GM21786 (cell line): ENCODE data around the gene RB1.

Experiments
- ATAC-seq: cut with Tn5 transposase; IDR thresholded peaks from one replicate; pipeline ENCODE4 v1.9.1; 2021; ENCODE audit not compliant: unreplicated experiment

RB1 gene

DNA sequence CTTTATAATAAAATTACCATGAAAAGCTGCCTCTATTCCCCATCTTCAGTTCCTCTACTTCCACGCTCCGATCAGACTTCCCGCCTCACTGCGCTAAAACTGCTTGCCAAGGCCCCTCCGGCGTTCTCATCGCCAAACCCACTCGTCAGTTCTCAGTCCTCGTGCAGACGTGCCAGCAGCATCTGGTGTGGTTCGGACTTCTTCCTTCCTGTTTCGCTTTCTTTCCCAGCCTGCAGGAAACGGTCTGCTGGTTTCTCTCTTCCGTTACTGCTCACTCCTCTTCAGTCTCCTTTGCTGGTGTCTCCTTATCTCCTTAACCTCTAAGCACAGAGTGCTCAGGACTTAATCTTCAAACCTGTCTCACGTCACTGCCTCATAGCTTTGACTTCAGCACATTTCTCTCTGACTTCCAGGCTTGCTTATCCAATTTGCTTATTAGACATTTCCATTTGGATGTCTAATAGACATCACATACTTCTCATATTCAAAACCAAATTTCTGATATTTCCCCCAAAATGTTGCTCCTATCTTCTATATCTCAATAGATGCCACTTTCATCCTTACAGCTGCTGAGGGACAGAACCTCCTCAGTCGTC is 189.0 kb downstream of the RB1 start:
- peak; percentile 78 for ATAC-seq

DNA sequence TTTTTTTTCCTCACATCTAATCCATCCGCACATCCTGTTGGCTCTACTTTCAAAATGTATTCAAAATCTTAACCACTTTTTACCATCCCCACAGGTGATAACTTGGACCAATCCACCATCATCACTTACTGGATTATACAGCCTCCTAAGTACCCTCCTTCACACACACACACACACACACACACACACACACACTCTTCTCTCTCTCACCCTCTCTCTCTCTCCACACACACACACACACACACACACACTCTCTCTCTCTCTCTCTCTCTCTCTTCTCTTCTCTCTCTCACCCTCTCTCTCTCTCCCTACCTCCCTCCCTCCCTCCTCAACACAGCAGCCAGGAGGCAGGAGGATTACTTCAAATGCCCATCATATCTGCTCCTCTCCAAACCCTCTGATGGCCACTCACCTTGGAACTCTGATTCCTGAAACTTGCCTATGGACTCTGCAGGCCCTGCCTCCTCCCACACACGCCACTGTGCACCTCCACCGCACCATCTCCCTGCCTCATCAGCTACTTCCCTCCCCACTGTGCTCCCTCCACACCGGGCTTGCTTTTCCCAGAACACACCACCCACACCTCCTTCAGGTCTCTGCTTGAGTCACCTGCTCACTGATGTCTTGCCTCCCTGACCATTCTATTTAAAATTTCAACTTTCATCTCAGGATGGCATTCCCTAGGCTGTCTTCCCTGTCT is 189.7 kb downstream of the RB1 start:
- no peak for ATAC-seq

DNA sequence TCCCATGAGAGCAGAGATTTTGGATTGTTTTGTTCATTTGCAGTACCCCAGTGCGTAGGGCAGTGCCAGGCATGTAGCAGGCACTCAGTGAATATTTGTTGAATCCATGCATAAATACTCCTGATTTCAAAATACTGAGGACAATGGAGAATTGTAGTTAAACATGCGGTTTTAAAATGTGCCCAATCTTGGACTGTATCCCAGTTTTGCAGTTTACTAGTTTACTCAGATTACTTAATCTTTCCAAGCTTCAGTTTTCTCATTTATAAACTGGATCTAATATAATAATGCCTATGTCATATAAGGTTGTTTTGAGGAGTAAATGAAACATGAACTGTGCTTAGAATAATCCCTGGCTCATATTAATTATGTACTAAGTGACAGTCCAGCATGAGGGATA is 190.3 kb downstream of the RB1 start:
- no peak for ATAC-seq

DNA sequence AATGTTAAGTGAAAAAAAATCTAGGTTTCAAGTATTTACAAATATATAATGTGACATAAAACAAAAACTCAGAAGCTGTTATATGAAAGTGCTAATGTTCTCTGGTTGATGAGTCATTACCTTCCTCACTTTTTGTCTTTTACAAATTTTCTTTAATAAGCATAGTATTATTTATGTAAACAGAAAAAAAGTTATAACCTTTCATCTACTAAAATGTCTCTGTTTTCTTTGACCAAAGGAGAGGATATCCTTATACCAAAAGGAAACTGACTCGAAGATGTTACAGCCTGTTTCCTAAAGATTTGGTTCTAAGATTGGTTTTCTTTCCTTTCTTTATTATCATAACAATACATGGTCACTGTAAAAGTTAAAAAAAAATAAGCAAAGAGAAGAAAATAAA is 191.3 kb downstream of the RB1 start:
- no peak for ATAC-seq

DNA sequence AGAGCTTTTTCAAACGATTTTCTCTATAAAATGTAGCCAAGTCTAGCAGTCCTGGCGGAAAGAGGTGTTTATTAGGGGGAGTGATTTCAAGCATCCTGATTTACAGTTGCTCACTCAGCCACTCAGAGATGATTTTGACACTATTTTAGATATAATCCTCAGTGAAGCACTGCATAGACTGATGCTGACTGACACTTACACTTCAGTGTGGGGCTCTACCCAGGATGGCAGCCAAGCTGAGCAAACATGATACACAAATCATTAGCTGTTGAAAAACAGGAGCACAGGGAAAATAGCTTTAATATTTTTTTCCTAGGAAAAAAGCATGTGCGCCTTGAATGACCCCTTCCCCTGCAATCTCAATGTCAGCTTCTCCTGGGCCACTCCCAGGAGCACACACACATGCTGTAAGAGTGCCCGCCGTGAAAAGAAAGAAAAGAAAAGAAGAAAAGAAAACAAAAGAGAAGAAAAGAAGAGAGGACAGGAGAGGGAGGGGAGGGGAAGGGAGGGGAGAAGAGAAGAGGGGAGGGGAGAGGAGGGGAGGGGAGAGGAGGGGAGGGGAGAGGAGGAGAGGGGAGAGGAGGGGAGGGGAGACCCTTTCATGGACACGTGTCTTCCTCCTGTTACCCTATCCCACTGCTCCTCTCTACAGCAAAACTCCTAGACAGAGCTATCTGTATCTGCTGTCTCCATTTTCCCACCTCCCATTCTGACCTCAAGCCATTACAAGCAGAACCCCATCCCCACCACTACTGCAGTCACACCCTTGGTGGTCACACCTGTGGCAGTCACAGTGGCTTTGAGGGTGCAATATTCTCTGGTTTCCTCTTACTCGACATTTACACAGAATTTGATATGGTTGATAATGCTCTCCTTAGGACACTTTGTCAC is 193.0 kb downstream of the RB1 start:
- ATAC-seq: no peak

DNA sequence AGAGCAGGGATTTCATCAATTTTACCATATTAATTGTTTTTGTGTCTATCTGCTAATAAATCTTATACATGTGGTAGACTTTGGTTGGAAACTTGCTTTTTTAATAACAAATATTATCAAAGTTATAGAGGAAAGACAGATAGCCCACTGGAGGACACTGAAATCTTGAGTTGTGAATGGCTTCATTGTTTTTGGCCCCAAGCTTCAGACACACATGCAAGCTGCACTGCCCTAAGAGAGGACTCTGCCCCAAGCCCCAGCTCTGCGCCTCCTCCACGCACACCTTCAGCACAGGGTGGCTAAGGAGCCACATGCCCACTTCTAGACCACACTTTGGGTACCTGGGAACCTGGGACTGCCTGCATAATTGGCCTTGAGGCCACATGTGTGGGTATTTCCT is 194.1 kb downstream of the RB1 start:
- ATAC-seq: no peak

DNA sequence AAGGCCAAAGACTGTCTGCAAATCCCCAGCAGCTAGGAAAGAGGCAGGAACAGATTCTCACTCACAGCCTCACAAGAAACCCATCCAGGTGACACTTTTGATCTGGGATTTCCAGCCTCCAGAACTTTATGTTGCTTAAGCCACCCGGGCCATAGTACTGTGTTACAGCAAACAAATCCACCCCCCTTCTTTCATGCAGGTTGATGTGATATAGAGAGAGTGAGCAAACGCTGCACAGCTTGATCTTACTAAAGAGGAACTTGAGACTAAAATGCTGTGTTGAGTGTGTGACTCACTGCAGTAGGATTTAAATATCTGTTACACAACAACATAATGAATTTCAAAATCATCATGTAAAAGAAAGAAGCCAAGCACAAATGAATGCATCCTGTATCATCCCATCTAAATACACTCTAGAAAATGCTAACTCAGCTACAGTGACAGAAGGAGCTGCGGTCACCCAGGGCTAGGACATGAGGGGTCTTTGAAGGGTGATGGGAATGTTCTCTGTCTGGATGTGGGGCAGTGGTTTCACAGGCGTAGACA is 197.2 kb downstream of the RB1 start:
- ATAC-seq: peak; percentile 47

DNA sequence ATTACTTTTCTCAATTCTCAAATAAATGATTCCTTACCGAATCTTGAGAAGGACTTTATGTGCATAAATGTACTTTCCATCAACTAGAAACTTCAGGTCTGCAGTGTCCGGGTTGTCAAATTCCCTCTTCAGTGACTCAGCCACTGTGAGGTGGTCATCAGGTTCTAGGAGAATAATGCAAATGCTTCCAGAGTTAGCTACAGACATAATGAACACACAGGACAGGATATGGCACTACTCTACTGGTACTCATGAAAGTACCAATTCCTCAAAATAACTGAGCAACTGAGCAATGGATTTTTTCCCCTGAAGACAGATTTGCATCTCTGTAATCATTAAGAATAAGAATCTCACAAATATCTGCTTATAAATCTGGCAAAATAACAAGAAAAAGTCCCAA is 198.2 kb downstream of the RB1 start:
- peak; percentile 29 for ATAC-seq

DNA sequence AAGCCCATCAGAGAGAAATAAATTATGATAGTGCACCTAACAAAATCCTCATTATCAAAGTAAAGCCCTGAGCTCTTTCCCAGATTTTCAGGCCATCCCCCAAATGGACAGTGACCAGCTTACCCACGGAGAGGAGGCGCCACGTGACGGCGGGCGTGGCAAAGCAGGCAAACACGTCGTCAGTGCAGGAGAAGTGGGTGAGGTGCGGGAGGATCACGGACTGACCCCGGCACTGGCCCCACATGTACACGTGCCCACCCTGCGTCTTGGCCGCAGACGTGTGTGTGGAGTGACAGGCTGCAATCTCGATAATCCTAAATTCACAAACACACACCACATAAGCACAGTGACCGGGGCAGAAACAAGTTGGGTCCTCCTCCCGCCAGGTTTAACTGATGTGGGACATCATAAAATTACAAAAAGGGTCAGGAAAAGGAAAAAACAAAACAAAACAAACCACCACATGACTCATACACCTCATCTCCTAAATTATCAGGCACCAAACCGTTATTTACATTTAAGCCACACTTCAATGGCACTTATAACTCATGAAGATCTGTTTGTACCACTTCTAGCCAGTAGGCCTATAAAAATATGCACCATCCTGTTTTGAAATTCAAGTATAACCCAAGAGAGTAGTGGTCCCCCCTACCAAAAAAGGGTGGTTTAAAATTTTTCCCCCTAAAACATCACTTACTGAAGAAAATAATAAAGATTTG is 199.2 kb downstream of the RB1 start:
- ATAC-seq: no peak

DNA sequence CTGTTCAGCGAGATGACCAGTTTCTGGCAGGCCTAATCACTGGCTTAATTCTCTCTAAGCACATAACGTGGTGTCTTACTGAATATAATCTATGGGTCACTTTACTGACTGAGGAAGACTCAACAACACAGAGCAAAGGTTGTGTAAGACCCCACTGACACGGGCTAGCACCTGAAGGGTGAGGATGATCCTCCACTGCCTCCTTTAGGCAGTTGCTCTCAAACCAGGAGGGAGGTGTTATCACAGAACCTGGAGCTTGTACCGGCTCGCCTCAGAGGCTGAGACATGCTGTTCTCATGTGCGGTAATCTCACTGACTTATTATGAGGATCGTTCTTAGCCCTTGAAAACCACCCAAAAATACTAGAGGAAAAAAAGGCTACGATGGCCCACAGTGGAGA is 201.1 kb downstream of the RB1 start:
- ATAC-seq: no peak

DNA sequence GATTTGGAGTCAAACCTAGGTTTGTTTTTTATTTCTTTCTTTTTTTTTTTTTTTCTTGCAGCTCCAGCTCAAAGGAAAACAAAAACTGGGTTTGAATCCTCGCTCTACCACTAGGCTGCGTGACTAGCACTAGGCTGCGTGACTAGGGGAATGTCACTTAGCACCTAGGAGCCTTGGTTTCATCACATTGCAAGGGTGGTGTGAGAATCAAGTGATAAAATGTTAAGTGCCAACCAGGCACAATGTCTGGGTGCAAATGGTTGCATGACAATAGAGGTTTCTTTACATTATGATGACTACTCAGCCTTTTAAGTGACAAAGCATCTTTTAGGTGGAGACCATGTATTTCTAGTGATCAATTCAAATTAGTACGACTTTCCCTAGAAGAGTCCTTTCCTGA is 201.5 kb downstream of the RB1 start:
- ATAC-seq: no peak

DNA sequence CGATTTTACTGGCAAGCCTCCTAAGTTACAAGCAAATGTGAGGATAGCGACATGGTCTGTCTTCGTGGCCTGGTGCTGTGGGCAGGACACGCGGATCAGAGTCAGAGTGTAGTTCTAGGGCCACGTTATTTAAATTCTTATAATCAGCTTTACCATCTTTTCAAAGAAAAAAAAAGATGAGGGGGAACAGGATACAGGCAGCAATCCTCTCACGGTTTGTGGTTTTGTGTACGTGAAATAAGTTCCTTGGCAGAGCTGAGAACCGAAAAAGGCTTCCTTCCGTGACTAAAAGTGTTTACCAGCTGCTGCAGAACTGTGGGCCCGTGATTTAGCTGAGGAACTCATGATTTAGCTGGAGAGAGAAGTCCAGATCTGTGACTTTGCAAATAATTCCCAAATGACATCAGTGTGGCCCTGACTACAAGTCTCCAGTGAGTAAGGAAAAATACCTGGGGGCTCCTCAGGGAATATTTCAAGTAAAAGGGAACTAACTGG is 202.1 kb downstream of the RB1 start:
- ATAC-seq: peak; percentile 77

DNA sequence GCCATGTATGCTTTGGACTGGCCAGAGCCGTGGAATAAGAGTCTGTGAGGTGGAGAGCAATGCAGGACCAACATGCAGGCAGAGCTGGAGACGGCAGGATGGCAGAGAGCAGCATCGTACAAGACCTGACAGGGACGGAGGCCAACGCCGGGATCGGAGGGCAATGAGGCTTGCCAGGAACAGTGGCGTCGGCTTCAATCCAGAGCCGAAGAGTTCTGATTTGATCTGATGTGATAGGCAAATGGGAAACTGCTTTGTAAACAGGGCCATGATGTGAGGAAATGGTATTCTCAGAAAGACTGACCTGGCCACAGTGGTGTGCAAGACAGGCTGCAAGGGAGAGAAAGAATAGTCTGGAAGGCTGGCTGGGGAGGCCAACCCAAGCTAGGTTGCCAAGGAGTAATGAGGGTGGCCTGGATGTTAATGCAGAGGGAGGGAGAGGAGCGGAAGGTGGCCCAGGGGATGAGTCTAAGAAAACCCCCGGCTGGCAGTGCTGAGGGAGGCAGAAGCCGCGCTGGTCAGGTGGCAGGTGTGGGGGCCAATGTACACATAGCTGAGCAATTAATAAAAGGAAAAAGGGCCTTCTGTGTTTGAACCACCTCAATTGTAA is 202.6 kb downstream of the RB1 start:
- ATAC-seq: peak; percentile 15

DNA sequence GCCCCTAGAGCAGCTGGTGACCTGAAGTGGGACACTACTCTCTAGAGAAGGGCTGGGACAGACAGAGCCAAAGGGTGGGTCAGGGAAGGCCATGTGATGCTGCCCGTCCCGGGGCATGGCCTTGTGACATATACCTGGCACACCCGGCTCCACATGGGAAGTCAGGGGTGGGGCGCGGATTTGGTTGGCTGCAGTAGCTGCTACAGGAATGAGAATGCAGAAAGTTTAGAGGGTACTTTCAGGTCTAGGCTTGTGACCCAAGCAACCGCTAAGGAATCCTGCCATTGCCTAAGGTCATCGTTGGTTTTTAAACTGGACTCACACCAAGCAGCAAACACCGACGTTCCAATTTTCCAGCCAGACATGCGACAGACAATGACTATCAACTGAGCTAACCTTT is 203.5 kb downstream of the RB1 start:
- no peak for ATAC-seq

DNA sequence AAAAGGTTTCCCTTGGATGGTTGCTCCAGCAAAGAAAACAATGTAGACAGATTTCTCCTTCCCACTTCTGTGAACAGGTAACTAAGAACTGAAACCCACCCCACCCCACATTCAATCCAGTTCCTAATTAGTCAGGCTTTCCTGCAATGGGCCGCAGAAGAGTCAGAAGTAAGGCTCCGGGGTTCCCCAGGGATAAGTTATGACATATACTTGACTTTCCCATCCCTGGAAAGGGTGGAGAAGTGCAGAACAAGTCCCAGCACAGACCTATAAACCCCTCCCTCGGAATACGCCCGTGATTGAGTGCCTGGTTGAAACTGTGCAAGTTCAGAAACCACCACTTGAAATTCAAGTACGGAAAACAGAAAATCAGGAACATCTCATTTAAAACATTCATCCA is 204.5 kb downstream of the RB1 start:
- no peak for ATAC-seq

DNA sequence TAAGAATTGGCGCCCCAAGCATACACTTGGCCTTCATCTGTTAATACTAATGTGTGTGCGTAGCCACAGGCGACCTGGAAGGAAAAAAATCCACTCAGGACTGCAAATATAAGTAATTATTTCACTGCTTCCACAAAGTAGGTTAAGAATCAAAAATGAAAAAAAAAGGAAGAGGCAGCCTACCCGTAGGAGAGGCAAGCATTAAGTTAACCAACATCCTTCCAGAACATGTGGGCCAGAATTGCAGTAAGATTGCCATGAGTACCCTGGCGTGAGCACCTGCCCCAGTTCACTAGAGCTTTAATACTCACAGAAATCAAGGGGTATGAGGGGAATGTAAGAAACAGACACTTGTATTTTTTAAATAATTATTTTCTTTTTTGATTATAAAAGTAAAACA is 207.1 kb downstream of the RB1 start:
- no peak for ATAC-seq

DNA sequence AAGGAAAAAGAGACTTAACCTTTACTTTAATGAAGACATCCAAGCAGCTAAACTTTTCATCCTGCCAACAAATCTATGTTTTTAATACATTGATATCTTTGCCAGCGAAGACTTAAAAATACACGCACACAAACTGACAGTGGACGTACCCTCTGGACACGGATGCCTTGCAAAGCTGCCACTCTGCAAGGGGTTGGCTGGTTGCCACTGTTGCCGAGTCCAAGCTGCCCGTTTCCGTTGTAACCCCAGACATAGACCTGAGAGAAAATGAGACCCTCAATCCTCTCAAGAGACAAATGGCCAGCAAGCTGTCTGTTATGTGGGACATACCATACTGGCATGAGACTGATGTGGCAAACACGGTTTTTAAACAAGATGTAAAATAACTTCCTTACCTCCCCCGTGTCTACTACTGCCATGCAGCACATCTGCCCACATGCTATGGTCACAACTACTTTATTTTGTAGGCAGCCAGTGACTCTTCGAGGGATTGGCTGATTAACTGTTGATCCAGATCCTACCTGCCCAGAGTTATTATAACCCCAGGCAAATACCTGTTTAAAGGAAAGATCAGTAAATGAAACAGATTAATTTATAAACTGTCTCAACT is 208.2 kb downstream of the RB1 start:
- no peak for ATAC-seq

DNA sequence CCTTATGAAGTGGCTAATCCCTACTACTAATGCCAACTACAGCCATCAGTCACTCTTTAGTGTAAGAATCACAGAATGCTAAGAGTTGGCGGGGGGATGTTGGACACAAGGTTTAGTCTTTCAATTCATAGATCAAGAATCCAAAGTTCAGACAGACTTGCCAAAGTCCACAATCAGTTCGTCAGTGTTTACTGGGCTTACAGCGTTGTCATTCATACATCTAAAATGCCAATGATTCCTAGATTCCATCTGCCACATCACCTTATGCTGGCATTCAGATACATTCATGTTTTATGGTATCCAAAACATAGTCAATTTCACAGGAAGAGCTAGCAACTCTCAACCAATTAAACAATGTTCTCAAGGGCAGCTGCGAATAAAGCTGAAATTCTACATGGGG is 211.2 kb downstream of the RB1 start:
- ATAC-seq: no peak

DNA sequence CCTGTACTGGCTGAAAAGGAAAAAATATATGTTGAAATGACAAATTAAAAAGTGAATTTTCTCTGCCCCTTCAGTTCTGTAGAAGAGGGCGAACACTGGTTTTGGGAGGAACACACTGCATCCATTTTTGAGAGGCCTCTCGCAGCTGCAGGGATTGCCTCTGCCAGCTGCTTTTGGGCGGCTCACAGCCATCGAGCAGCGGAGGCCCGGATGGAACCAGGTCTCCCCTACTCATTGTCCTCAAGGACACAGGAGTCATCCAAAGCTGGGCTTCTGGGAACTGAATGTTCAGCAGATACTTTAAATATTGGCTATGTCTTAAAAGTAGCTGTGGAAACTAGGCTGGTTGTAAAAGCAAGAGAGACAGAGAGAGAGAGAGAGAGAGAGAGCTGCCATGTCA is 212.2 kb downstream of the RB1 start:
- no peak for ATAC-seq

DNA sequence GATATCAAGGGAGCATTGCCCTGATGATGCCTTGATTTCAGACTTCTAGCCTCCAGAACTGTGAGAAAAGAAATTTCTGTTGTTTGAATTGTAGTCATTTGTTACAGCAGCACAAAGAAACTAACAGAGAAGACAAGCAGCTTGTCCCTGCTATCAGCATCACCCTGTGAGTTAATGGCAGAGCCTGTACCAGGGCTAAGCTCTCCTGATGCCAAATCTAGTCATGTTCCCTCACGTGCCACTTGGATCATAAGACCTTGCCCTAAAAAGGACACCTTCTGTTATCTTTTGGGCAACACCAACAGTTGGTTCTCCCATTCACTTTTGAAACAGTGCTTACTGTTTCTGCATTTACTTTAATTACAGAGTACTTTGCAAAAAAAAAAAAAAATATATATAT is 214.5 kb downstream of the RB1 start:
- no peak for ATAC-seq
